ENCODE measurements around the gene GJD4.

GJD4 gene

DNA sequence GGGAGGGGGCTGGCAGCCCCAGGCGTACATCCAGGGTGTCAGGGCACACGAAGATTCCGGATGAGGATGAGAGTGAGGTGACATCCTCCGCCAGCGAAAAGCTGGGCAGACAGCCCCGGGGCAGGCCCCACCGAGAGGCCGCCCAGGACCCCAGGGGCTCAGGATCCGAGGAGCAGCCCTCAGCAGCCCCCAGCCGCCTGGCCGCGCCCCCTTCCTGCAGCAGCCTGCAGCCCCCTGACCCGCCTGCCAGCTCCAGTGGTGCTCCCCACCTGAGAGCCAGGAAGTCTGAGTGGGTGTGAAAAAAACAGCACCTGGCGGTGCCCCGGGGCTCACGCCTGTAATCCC, 3.2 kb downstream of the GJD4 start:
- TF ChIP-seq, protein P1, sequence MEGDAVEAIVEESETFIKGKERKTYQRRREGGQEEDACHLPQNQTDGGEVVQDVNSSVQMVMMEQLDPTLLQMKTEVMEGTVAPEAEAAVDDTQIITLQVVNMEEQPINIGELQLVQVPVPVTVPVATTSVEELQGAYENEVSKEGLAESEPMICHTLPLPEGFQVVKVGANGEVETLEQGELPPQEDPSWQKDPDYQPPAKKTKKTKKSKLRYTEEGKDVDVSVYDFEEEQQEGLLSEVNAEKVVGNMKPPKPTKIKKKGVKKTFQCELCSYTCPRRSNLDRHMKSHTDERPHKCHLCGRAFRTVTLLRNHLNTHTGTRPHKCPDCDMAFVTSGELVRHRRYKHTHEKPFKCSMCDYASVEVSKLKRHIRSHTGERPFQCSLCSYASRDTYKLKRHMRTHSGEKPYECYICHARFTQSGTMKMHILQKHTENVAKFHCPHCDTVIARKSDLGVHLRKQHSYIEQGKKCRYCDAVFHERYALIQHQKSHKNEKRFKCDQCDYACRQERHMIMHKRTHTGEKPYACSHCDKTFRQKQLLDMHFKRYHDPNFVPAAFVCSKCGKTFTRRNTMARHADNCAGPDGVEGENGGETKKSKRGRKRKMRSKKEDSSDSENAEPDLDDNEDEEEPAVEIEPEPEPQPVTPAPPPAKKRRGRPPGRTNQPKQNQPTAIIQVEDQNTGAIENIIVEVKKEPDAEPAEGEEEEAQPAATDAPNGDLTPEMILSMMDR (IDR thresholded peaks at IDR 0.05; ENCODE audit: borderline replicate concordance, control extremely low read depth, extremely low read depth, insufficient read depth, missing control alignments): no peak
- in situ Hi-C loops (cut with MboI; ENCODE audit: low sequenced_read_pairs, unreplicated experiment): no loop called here
- DNase-seq (ENCODE audit: low spot score): no peak

DNA sequence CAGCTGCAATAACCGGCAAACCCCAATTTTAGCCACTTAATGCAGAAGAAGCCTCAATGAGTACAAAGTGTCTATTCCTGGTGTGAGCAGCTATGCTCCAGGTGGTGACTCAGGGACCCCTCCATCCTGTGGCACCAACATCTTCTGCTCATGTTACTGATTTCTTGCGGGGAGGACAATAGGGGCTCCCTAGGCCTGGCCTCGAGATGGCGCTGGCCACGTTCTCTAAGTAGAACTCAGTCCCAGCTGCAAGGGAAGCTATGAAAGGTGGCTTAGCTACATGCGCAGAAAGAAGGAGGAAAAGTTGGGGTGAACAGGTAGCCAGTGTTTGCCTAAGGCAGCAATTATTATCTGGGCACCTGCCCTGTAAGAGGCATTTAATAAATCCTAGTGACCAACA, 6.6 kb downstream of the GJD4 start:
- TF ChIP-seq, protein P1 (IDR thresholded peaks at IDR 0.05; ENCODE audit: borderline replicate concordance, control extremely low read depth, extremely low read depth, insufficient read depth, missing control alignments): no peak

DNA sequence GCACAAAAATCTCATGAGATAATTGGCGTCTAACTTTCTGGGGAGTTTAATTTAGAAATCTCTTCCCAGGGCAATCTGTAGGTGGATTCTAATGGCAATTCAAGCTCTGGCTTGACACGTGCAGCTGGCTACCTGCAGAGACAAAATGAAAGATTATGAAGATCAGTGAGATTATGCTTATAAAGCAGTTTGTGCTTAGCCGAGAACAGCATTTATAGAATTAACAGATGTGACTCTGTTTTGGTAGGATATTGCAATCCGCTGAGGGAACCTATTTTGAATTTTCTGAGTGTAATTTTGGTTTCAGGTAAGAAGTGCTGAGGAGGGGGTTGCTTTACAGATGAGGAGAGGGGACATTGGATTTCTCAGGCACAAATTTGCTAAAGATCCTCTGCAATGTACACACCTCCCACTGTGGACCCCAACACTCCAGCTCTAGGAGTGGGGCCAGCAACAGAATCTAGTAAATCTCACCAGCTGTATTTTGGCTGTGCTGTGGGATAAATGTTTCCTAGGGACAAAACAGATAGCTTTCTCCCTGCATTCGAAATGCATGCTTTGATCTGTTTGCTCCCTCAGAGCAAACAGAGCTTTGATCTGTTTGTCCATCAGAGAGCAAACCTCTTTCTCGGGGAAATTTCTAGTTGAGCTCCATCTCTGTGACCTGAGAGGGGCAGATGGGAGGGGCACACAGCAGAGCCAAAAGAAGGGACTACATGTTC, 7.4 kb downstream of the GJD4 start:
- TF ChIP-seq, protein P1 (IDR thresholded peaks at IDR 0.05; ENCODE audit: borderline replicate concordance, control extremely low read depth, extremely low read depth, insufficient read depth, missing control alignments): no peak

More for the DNA sequence above, 6.6 kb downstream of the GJD4 start:
- DNase-seq (ENCODE audit: low spot score): no peak
- in situ Hi-C loops (cut with MboI; ENCODE audit: low sequenced_read_pairs, unreplicated experiment): no loop called here

DNA sequence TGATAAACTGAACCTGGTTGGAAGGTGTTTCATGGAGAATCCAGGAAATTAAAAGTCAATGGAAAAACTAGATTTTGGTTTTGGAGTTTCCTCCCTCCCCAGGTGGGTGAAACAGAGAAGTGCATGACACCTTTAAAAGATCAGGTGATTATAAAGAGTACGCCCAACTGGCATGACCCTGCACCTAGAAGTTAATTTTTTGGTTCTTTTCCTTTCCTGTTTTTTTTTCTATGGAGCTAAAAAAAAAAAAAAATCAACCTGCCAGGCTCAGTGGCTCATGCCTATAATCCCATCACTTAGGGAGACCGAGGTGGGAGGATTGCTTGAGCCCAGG, 7.9 kb downstream of the GJD4 start:
- DNase-seq (ENCODE audit: low spot score): no peak
- TF ChIP-seq, protein P1 (IDR thresholded peaks at IDR 0.05; ENCODE audit: borderline replicate concordance, control extremely low read depth, extremely low read depth, insufficient read depth, missing control alignments): no peak

More for the DNA sequence above, 7.4 kb downstream of the GJD4 start:
- DNase-seq (ENCODE audit: low spot score): no peak
- in situ Hi-C loops (cut with MboI; ENCODE audit: low sequenced_read_pairs, unreplicated experiment): no loop called here

DNA sequence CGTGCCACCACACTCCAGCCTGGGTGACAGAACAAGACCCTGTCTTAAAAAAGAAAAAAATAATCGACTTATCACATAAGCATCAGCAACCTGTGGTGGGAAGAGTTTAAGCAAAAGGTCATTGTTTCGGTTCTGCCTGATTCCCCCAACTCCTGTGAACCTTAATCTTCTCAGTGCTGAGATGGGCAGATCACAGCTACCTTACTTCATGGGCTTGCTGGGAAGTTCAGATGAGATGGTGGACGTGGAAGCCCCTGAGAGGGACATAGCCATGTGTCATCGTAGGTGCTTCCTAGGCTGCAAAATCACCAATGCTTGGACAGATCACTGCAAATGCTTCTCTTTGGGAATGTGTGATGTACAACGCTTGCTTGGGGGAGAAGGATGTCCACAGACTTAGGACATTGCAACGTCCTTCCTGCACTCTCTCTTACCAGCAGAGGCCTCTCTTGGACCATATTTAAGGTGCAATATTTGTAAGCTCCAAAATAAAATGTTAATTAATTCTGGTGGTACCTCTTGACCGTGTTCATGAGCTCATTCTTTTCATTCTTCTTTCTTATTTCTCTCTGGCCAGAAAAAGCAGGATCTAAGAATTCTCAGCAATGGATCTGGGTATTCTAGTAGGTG, 8.6 kb downstream of the GJD4 start:
- TF ChIP-seq, protein P1 (IDR thresholded peaks at IDR 0.05; ENCODE audit: borderline replicate concordance, control extremely low read depth, extremely low read depth, insufficient read depth, missing control alignments): no peak
- in situ Hi-C loops (cut with MboI; ENCODE audit: low sequenced_read_pairs, unreplicated experiment): no loop called here
- DNase-seq (ENCODE audit: low spot score): no peak

More for the DNA sequence above, 7.9 kb downstream of the GJD4 start:
- in situ Hi-C loops (cut with MboI; ENCODE audit: low sequenced_read_pairs, unreplicated experiment): no loop called here

DNA sequence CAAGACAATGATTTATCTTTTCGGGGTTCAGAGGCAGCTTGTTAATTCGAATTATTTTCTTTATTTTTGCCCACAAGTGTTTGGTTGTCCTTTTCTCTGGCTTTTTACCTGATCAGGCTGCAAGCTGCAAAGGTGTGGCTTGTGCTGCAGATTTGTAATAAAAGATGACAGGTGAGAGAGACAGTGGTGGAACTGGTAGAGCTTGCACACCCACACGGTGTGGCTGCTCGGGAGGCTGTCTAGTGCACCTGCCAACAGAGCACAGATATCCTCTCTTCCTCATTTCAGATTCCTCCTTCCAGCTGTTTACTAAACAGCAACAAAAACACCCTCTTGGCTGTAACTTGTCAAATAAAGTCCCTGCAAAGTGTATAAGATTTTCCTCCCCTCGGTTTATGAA, 9.2 kb downstream of the GJD4 start:
- TF ChIP-seq, protein P1 (IDR thresholded peaks at IDR 0.05; ENCODE audit: borderline replicate concordance, control extremely low read depth, extremely low read depth, insufficient read depth, missing control alignments): no peak
- no peak for DNase-seq (ENCODE audit: low spot score)
- in situ Hi-C loops (cut with MboI; ENCODE audit: low sequenced_read_pairs, unreplicated experiment): no loop called here
